GM03348 (cell line): Measurements from ENCODE around the gene HK1.
"Not testable (repeated sequence)": the region's sequence is repeated elsewhere in the genome, so short reads cannot be mapped to it uniquely, and the experiment has no call there.

Experiments
- DNase-seq: peaks from one replicate; pipeline ENCODE4 v3.0.0; 2012; ENCODE audit warnings: low spot score

Gene HK1

GRCh38 chr10:69278446-69278963 lies at the start of gene HK1:
HK1 (plus strand) TSS chr10:69278496.
- peak; percentile 25 for DNase-seq

GRCh38 chr10:69229616-69229916 lies 48.7 kb upstream of the HK1 start:
- DNase-seq: no peak

- DNase-seq: no peak
These were observed 48.2 kb upstream of the HK1 start for GRCh38 chr10:69230128-69230527.

GRCh38 chr10:69232252-69232651 lies 46.0 kb upstream of the HK1 start:
- peak; percentile 88 for DNase-seq

- DNase-seq: no peak
These were observed 45.4 kb upstream of the HK1 start for GRCh38 chr10:69232736-69233480.

GRCh38 chr10:69234447-69234846 lies 43.8 kb upstream of the HK1 start:
- no peak for DNase-seq

- peak; percentile 91 for DNase-seq
These were observed 40.7 kb upstream of the HK1 start for GRCh38 chr10:69237528-69238159.

- no peak for DNase-seq
These were observed 39.2 kb upstream of the HK1 start for GRCh38 chr10:69239136-69239535.

- peak; percentile 77 for DNase-seq
These were observed 38.4 kb upstream of the HK1 start for GRCh38 chr10:69239816-69240434.

- no peak for DNase-seq
These were observed 37.8 kb upstream of the HK1 start for GRCh38 chr10:69240455-69240854.

GRCh38 chr10:69241575-69241974 lies 36.7 kb upstream of the HK1 start:
- peak; percentile 61 for DNase-seq

- no peak for DNase-seq
These were observed 36.0 kb upstream of the HK1 start for GRCh38 chr10:69242040-69242851.

GRCh38 chr10:69242852-69243212 lies 35.5 kb upstream of the HK1 start:
- DNase-seq: no peak

GRCh38 chr10:69243817-69244216 lies 34.5 kb upstream of the HK1 start:
- no peak for DNase-seq

GRCh38 chr10:69246036-69246435 lies 32.3 kb upstream of the HK1 start:
- DNase-seq: no peak

GRCh38 chr10:69246581-69247312 lies 31.5 kb upstream of the HK1 start:
- no peak for DNase-seq

GRCh38 chr10:69247313-69247710 lies 31.0 kb upstream of the HK1 start:
- no peak for DNase-seq

- DNase-seq: no peak
These were observed 30.1 kb upstream of the HK1 start for GRCh38 chr10:69248117-69248730.

GRCh38 chr10:69250041-69250440 lies 28.3 kb upstream of the HK1 start:
- DNase-seq: no peak

- DNase-seq: not testable (repeated sequence)
These were observed 26.9 kb upstream of the HK1 start for GRCh38 chr10:69251417-69251816.

GRCh38 chr10:69253171-69253570 lies 25.1 kb upstream of the HK1 start:
- DNase-seq: no peak
